ENCODE data around the gene SUPT20HL2. TPM values are rescaled to one million over a fixed set of nuclear protein-coding genes. Genes with fewer than 3 reads are reported as not detected.

SUPT20HL2 gene
- total and polyA plus RNA-seq, 2 experiments from 2014 or later: not detected

- Histone ChIP-seq H3F3A (ENCODE audit: insufficient read depth) (no peaks in the 10 kb centered on the region), H4K20me1 (ENCODE audit: insufficient read depth) (no peaks in the 10 kb centered on the region), H3K4me2 (ENCODE audit: unreplicated experiment) (no peak overlapping the region), H3K36me3 (ENCODE audit: low read depth) (no peaks in the 10 kb centered on the region), H3K79me2 (ENCODE audit: insufficient read depth) (no peaks in the 10 kb centered on the region), H3K27ac (no peak overlapping the region), H2AFZ (no peak overlapping the region), H3K4me1 (ENCODE audit: insufficient read depth) (no peaks in the 10 kb centered on the region), H3K27me3 (replicated peaks; ENCODE audit: insufficient read depth) (no peaks in the 10 kb centered on the region), H3K9ac (no peak overlapping the region), H3K9me2 (ENCODE audit: insufficient read depth) (no peaks in the 10 kb centered on the region), H3K4me3 (no peak overlapping the region), H3K9me3 (ENCODE audit: low read depth) (no peaks in the 10 kb centered on the region)
- in situ Hi-C loops (cut with MboI): no loop called here
- WGBS, 2 experiments (ENCODE audit: low coverage in 1 of 2, low lambda C conversion rate in 2 of 2, missing lambda C conversion rate in 2 of 2): 54 to 55% methylated on average over 6 of the region's 6 CpGs
- TF ChIP-seq EZH2 (IDR thresholded peaks at IDR 0.05; ENCODE audit: insufficient read depth, poor library complexity, severe bottlenecking) (no peak), EZH2phosphoT487 (IDR thresholded peaks at IDR 0.05; ENCODE audit: insufficient read depth, low read depth) (no peak)
- DNase-seq: no peak
Observed at GRCh38 chrX:24306440-24306839, 7.4 kb downstream of the SUPT20HL2 start.

- no peak overlapping the region for H3K4me3 ChIP-seq
- no peaks in the 10 kb centered on the region for H3K36me3 ChIP-seq (ENCODE audit: low read depth)
- H3K9me3 ChIP-seq (ENCODE audit: low read depth): no peaks in the 10 kb centered on the region
- no peak overlapping the region for H2AFZ ChIP-seq
- no peaks in the 10 kb centered on the region for H4K20me1 ChIP-seq (ENCODE audit: insufficient read depth)
- 84 to 85% methylated on average over 5 to 7 of the region's 7 CpGs for whole genome bisulfite sequencing, 2 experiments (ENCODE audit: low coverage in 1 of 2, low lambda C conversion rate in 2 of 2, missing lambda C conversion rate in 2 of 2)
- in situ Hi-C loops (cut with MboI): no loop called here
- no peak for TF ChIP-seq EZH2 (IDR thresholded peaks at IDR 0.05; ENCODE audit: insufficient read depth, poor library complexity, severe bottlenecking)
- no peak for TF ChIP-seq EZH2phosphoT487 (IDR thresholded peaks at IDR 0.05; ENCODE audit: insufficient read depth, low read depth)
- no peak for DNase-seq
- H3F3A ChIP-seq (ENCODE audit: insufficient read depth): no peaks in the 10 kb centered on the region
- no peak overlapping the region for H3K9ac ChIP-seq
- no peaks in the 10 kb centered on the region for H3K4me1 ChIP-seq (ENCODE audit: insufficient read depth)
- H3K79me2 ChIP-seq (ENCODE audit: insufficient read depth): no peaks in the 10 kb centered on the region
- H3K27me3 ChIP-seq (replicated peaks; ENCODE audit: insufficient read depth): no peaks in the 10 kb centered on the region
- no peak overlapping the region for H3K27ac ChIP-seq
- H3K9me2 ChIP-seq (ENCODE audit: insufficient read depth): no peaks in the 10 kb centered on the region
- no peak overlapping the region for H3K4me2 ChIP-seq (ENCODE audit: unreplicated experiment)
Observed at GRCh38 chrX:24305905-24306304, 8.0 kb downstream of the SUPT20HL2 start.

GRCh38 chrX:24301806-24302205 lies 12.1 kb downstream of the SUPT20HL2 start:
- no peaks in the 10 kb centered on the region for H3F3A ChIP-seq (ENCODE audit: insufficient read depth)
- in situ Hi-C loops (cut with MboI): no loop called here

GRCh38 chrX:24301060-24301459 lies 12.8 kb downstream of the SUPT20HL2 start:
- Histone ChIP-seq H3K9ac (no peak overlapping the region), H3F3A (ENCODE audit: insufficient read depth) (no peaks in the 10 kb centered on the region), H3K79me2 (ENCODE audit: insufficient read depth) (no peaks in the 10 kb centered on the region), H4K20me1 (ENCODE audit: insufficient read depth) (no peaks in the 10 kb centered on the region), H2AFZ (no peak overlapping the region), H3K4me1 (ENCODE audit: insufficient read depth) (no peaks in the 10 kb centered on the region), H3K36me3 (ENCODE audit: low read depth) (no peaks in the 10 kb centered on the region), H3K9me3 (ENCODE audit: low read depth) (no peaks in the 10 kb centered on the region), H3K27me3 (replicated peaks; ENCODE audit: insufficient read depth) (no peaks in the 10 kb centered on the region), H3K9me2 (ENCODE audit: insufficient read depth) (no peaks in the 10 kb centered on the region), H3K4me3 (no peak overlapping the region), H3K27ac (no peak overlapping the region), H3K4me2 (ENCODE audit: unreplicated experiment) (no peak overlapping the region)
- in situ Hi-C loops (cut with MboI): no loop called here
- DNase-seq: peak; percentile 11
- 95 to 100% methylated on average over 1 of the region's 1 CpG for WGBS, 2 experiments (ENCODE audit: low coverage in 1 of 2, low lambda C conversion rate in 2 of 2, missing lambda C conversion rate in 2 of 2)
- TF ChIP-seq EZH2 (IDR thresholded peaks at IDR 0.05; ENCODE audit: insufficient read depth, poor library complexity, severe bottlenecking) (no peak), EZH2phosphoT487 (IDR thresholded peaks at IDR 0.05; ENCODE audit: insufficient read depth, low read depth) (no peak)

More at GRCh38 chrX:24301806-24302205, 12.1 kb downstream of the SUPT20HL2 start:
- TF ChIP-seq EZH2 (IDR thresholded peaks at IDR 0.05; ENCODE audit: insufficient read depth, poor library complexity, severe bottlenecking): no peak
- no peak for TF ChIP-seq EZH2phosphoT487 (IDR thresholded peaks at IDR 0.05; ENCODE audit: insufficient read depth, low read depth)
- WGBS, 2 experiments (ENCODE audit: low coverage in 1 of 2, low lambda C conversion rate in 2 of 2, missing lambda C conversion rate in 2 of 2): 56 to 68% methylated on average over 2 of the region's 2 CpGs
- Histone ChIP-seq H3K79me2 (ENCODE audit: insufficient read depth) (no peaks in the 10 kb centered on the region), H3K4me2 (ENCODE audit: unreplicated experiment) (no peak overlapping the region), H4K20me1 (ENCODE audit: insufficient read depth) (no peaks in the 10 kb centered on the region), H3K4me3 (no peak overlapping the region), H3K27me3 (replicated peaks; ENCODE audit: insufficient read depth) (no peaks in the 10 kb centered on the region), H3K36me3 (ENCODE audit: low read depth) (no peaks in the 10 kb centered on the region), H3K9me3 (ENCODE audit: low read depth) (no peaks in the 10 kb centered on the region), H3K9me2 (ENCODE audit: insufficient read depth) (no peaks in the 10 kb centered on the region), H3K4me1 (ENCODE audit: insufficient read depth) (no peaks in the 10 kb centered on the region), H3K27ac (no peak overlapping the region), H2AFZ (no peak overlapping the region), H3K9ac (no peak overlapping the region)
- peak; percentile 50 for DNase-seq

GRCh38 chrX:24298191-24298590 lies 15.7 kb downstream of the SUPT20HL2 start:
- Histone ChIP-seq H3K9me3 (ENCODE audit: low read depth) (no peaks in the 10 kb centered on the region), H3F3A (ENCODE audit: insufficient read depth) (no peaks in the 10 kb centered on the region), H3K4me1 (ENCODE audit: insufficient read depth) (no peaks in the 10 kb centered on the region), H4K20me1 (ENCODE audit: insufficient read depth) (no peaks in the 10 kb centered on the region), H3K9ac (no peak overlapping the region), H3K27ac (no peak overlapping the region), H2AFZ (no peak overlapping the region), H3K4me3 (no peak overlapping the region), H3K36me3 (ENCODE audit: low read depth) (no peaks in the 10 kb centered on the region), H3K4me2 (ENCODE audit: unreplicated experiment) (no peak overlapping the region), H3K79me2 (ENCODE audit: insufficient read depth) (no peaks in the 10 kb centered on the region), H3K9me2 (ENCODE audit: insufficient read depth) (no peaks in the 10 kb centered on the region), H3K27me3 (replicated peaks; ENCODE audit: insufficient read depth) (no peaks in the 10 kb centered on the region)
- DNase-seq: no peak
- WGBS, 2 experiments (ENCODE audit: low coverage in 1 of 2, low lambda C conversion rate in 2 of 2, missing lambda C conversion rate in 2 of 2): 86 to 100% methylated on average over 2 to 3 of the region's 3 CpGs
- in situ Hi-C loops (cut with MboI): no loop called here
- TF ChIP-seq EZH2phosphoT487 (IDR thresholded peaks at IDR 0.05; ENCODE audit: insufficient read depth, low read depth) (no peak), EZH2 (IDR thresholded peaks at IDR 0.05; ENCODE audit: insufficient read depth, poor library complexity, severe bottlenecking) (no peak)

Measured in GM23248 (cell line).